Activated T-cell treated with anti-CD3 and anti-CD28 coated beads for 1 hour (primary cell): ENCODE measurements around the gene PLSCR5.

Experiments used
- DNase-seq: peaks from one replicate; pipeline ENCODE4 v3.0.0-alpha.2; 2020; ENCODE audit warnings: low read depth

PLSCR5 gene

DNA sequence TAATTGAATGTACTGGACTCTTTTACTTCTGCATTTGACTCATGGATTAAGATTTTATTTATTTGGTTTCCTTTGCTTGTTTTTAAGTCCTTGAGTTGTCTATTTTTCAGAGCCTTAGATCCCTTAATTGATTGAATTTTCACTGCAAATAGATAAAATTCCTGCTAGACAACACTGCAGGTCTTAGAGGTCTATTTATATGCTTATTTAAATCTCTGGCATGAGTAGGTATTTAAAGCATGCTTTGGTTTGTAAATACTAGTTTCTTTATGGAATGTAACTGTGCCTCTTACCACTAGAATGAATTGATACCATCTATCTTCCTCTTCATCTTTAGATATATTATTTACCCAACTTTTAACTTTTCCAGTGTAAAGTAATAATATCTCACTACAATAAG lies 20.0 kb downstream of the PLSCR5 start:
- no peak for DNase-seq

DNA sequence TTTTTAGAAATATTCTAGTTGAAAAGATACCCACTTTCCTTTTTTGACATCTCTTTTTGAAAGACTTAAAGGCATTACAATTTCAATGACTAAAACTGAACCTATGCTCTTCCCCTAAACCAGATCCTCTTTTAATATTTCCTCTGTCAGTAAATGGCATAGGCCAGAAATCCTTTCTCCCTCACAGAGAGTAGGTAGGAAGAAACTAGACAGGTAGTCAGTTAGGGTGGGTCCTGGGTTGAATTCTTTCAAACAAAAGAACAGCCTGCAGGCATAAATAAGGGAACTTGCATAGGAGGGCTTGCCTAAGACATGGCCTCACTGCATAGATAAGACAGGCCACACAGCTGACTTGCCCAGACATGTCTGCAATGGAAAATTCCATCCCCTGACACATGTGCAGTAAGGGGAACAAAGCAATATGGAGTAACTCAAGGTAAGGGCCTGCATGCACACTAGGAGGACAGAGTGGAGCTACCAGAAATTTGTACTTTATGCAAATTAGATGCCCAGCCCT lies 23.1 kb downstream of the PLSCR5 start:
- no peak for DNase-seq

DNA sequence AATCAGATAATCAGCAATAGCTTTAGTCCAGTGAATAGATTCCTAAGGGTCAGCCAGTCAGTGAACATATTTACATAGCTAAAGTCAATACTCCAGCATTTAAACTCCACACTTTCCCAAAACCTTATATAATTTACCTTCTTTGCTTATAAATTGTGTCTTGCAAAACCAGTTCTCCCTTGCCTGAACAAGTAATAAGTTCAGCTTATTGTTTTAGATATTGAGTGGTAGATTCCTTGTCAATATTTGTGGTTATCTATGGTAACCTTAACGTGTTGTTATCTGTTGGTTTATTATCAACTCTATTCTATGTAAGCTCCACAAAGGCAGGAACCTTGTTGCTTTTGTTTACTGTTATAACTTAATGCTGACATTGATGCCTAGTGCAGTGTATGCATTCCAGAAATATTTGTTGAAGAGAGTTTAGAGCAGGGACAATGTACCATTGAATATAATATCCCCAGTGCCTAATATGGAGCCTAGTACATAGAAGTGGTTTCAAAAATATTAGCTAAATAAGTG lies 24.0 kb downstream of the PLSCR5 start:
- DNase-seq = no peak

DNA sequence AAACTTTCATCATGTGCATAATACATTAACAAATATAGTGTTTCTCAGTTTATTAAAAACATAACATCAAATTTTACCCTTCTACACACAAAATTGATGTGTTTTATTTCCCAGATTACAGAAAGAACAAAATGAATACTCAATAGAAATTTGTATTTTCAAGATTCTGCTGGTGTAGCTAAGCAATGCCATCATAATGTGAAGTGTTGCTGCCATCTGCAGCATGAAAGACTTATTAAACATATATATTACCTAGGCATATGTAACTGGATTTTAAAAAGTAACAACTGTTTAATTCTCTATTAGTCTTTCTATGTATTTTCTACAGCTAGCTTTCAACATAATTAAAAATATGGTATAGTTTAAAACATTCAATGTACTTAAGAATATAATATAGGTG lies 27.5 kb downstream of the PLSCR5 start:
- no peak for DNase-seq

GRCh38 chr3:146575636-146576035 lies 29.5 kb downstream of the PLSCR5 start:
- DNase-seq = no peak

DNA sequence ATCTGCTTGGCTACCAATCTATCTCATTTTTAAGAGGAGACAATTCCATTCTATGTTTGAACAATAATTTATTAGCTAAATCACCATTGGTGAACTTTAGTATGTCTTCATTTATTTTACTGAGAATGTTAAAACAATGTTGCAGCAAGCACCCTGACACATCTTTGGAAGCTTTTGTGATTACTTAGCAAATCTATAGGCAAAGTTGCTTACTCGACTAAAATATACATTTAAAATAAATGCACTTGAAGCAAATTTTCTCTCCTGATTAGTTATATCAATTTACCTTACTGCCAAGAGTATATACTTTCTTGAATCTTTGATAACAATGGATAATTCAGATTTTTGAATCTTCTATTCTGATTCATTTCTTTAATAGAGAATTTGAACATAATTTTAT lies 31.0 kb downstream of the PLSCR5 start:
- DNase-seq = no peak

GRCh38 chr3:146569314-146569713 lies 35.8 kb downstream of the PLSCR5 start:
- DNase-seq = no peak

- DNase-seq = no peak
These were observed 39.0 kb downstream of the PLSCR5 start for GRCh38 chr3:146566138-146566537.

DNA sequence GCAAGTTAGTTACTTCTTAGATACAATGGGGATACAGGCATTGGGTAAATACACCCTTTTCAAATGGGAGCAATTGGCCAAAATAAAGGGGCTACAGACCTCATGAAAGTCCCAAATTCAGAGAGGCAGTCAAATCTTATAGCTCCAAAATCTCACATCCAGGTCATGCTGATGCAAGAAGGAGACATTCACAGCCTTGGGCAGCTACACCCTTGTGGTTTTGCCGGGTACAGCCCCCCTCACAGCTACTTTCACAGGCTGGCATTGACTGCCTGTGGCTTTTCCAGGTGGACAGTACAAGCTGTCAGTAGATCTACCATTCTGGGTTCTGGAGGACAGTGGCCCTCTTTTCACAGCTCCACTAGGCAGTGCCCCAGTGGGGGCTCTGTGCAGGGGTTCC lies 43.3 kb downstream of the PLSCR5 start:
- no peak for DNase-seq

DNA sequence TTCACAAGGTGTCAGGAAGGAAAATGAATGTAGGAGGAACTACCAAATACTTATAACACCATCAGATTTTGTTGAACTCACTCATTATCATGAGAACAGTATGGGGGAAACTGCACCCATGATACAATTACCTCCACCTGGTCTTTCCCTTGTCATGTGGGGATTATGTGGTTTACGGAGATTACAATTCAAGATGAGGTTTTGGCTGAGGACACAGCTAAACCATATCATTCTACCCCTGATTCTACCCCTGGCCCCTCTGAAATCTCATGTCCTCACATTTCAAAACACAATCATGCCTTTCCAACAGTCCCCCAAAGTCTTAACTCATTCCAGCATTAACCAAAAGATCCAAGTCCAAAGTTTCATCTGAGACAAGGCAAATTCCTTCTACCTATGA lies 43.7 kb downstream of the PLSCR5 start:
- no peak for DNase-seq

DNA sequence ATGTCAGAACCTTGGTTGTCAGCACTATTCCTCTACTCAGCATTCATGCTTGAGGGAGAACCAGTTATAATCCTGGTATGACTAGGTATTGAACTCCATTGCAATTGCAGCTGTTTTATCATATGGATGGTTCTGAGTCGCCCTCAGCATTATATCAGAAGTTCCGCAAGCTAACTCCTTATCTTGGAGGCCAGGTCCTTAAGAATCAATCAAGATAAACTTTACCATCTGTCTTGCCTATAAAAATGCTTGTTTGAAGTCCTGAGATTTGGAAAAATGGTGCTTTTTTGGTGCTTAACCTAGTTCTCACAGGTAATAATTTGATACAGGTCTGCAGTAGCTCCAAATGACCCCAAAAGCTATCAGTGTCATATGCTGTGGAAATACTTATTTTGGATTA lies 44.5 kb downstream of the PLSCR5 start:
- DNase-seq = no peak

GRCh38 chr3:146559388-146559787 lies 45.8 kb downstream of the PLSCR5 start:
- no peak for DNase-seq

DNA sequence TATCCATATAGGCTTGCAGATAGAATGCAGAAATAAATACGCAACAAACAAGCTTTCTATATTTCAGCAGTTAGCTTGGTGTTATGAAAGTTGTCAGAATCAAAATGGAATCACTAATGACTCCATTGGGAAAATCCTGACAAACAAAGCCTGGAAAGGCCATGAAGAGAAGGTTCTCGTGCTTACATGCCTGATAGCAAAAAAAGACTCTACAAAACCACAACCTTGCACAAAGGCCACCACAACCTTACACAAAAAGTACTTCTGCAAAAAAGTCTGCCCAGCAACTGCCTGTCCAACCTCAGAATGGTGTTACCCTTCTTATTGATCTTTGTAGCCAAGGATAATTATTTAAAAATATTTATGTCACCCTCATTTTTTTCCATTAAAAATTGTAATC lies 46.4 kb downstream of the PLSCR5 start:
- no peak for DNase-seq

DNA sequence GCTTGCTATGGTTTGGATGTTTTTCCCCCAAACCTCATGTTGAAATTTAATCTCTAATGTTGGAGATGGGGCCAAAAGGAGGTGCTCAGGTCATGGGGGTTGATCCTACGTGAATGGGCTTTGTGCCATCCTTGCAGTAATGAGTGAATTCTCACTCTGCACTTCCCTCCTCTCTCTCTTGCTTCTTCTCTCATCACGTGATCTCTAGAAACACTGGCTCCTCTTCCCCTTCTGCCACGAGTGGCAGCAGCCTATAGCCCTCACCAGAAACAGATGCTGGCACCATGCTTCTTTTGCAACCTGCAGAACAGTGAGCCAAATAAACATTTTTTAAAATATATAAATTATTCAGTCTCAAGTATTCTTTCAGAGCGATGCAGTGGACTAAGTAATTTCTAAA lies 47.4 kb downstream of the PLSCR5 start:
- DNase-seq = no peak

- DNase-seq = no peak
These were observed 49.8 kb downstream of the PLSCR5 start for GRCh38 chr3:146555311-146555710.

GRCh38 chr3:146554151-146554760 lies 50.9 kb downstream of the PLSCR5 start:
- no peak for DNase-seq

GRCh38 chr3:146550743-146551510 lies 54.2 kb downstream of the PLSCR5 start:
- DNase-seq = no peak

DNA sequence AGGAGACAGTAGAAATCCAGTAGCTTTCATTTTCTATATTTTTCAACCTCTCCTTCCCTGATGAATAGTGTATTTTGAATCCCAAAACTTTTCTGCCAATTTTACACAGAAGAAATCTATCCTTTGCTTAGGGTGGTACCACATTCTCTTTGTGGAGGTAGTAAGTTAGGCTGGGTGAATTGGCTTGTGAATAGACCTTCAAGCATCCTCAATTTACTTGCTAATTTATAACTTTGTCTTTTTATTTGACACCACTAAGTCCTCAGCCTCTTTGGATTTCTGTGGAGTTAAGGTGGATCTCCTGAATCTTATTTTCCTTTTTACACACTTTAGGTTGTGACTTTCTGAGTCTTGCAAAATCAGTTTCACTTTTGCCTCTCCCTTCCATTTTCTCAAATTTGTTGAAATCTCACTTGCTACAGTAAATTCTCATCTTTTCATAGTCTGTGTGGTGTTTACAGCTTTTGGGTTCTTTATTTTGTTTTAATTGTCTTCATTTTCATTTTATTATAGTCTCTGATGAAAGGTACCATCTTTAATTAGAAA lies 55.0 kb downstream of the PLSCR5 start:
- DNase-seq = no peak

DNA sequence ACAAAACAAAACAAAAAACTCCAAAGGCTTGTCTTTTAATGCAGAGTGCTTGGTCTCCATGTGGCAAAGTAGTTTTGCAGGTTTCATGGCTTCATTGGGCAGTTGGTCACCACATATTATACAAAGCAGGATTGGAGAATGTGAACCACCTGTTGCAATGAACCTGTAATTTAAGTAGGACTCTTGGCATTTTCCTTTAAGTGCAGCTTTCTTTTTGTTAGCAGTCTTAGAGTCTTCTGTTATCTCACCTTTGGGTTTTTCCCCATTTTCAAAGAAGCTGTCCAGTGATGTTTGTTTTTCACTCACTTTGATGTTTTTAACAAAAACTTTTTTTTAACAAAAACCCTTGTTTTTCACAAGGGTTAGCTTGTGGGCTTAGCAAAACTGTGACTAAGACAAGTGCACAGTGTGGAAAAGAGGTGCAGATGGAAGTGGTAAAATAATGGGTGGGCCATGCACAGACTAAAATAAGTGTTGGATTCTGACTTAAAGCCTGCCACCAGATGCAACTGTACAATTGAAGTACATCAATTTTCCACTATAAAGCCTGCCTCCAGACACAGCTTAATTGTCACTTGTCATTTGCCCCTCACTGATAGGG lies 57.8 kb downstream of the PLSCR5 start:
- DNase-seq = no peak

GRCh38 chr3:146546366-146546965 lies 58.7 kb downstream of the PLSCR5 start:
- DNase-seq = no peak

GRCh38 chr3:146544929-146545528 lies 60.1 kb downstream of the PLSCR5 start:
- DNase-seq = no peak
